Fibroblast of pulmonary artery (primary cell): Measurements from ENCODE around the gene SLC39A11.

Experiments used
- DNase-seq: peaks from one replicate; pipeline ENCODE4 v3.0.0-alpha.2; 2010; ENCODE audit warnings: low read depth
- H3K4me3 ChIP-seq: replicated peaks from 2 replicates; pipeline ENCODE4 v1.5.1; 2011; ENCODE audit warnings: low read depth, mild to moderate bottlenecking, control low read depth, low read length, moderate library complexity
- TF ChIP-seq, protein P1 (sequence below): IDR thresholded peaks from 2 replicates; pipeline ENCODE4 v1.5.1; 2011; ENCODE audit warnings: mild to moderate bottlenecking, control low read depth, low read length, inconsistent platforms; ENCODE audit errors: missing control alignments

The SLC39A11 gene

DNA sequence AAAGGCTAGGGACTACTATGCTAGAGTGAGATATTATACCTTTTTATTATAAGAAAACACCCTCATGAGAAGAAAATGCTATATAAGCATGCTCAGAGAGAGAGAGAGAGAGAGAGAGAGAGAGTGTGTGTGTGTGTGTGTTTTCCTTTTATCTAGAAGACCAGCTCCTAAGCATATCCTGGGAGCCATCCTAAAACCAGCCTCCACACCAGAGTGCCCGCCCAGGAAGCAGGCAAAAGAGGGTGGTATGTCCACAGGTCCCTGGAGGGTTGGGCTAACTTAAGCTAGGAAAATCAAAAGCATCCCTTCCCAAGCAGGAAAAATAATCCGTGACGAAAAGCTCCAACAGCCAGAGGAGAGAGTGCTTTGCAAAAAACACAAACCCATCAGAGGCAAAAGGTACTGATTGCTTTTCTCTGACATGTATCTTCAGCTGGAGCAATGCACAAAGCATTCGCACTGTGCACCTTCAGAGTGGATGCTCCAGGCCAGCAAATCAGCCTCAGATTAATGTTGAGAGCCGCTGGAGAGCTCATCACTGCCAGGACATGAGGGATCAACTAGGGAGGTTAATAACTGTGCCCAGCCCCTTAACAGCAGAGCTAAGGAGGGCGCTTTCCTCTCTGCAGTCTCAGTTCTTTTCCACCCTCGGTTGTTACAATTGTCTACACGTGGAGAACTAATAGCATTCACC lies 125.1 kb downstream of the SLC39A11 start:
- no peak for DNase-seq
- TF ChIP-seq, protein P1, sequence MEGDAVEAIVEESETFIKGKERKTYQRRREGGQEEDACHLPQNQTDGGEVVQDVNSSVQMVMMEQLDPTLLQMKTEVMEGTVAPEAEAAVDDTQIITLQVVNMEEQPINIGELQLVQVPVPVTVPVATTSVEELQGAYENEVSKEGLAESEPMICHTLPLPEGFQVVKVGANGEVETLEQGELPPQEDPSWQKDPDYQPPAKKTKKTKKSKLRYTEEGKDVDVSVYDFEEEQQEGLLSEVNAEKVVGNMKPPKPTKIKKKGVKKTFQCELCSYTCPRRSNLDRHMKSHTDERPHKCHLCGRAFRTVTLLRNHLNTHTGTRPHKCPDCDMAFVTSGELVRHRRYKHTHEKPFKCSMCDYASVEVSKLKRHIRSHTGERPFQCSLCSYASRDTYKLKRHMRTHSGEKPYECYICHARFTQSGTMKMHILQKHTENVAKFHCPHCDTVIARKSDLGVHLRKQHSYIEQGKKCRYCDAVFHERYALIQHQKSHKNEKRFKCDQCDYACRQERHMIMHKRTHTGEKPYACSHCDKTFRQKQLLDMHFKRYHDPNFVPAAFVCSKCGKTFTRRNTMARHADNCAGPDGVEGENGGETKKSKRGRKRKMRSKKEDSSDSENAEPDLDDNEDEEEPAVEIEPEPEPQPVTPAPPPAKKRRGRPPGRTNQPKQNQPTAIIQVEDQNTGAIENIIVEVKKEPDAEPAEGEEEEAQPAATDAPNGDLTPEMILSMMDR, result no peak
- H3K4me3 ChIP-seq, result no peak overlapping the region

DNA sequence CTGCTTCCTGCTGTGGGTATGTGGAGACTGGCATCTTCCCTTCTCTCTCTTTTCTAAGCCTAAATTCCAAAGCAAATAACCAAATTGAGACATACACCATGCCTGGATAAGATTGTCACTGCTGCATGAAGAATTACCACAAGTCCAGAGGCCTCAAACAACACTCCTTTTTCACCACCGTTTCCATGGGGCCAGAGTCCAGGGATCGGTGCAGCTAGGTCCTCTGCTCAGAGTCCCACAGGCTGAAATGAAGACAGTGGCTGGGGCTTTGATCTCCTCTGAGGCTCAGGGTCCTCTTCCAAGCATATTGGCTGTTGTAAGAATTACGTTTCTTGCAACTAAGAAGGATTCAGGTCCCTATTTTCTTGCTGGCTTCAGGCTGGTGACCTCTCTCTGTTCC lies 130.4 kb downstream of the SLC39A11 start:
- H3K4me3 ChIP-seq, result no peak overlapping the region
- TF ChIP-seq, protein P1, result no peak
- DNase-seq, result no peak

DNA sequence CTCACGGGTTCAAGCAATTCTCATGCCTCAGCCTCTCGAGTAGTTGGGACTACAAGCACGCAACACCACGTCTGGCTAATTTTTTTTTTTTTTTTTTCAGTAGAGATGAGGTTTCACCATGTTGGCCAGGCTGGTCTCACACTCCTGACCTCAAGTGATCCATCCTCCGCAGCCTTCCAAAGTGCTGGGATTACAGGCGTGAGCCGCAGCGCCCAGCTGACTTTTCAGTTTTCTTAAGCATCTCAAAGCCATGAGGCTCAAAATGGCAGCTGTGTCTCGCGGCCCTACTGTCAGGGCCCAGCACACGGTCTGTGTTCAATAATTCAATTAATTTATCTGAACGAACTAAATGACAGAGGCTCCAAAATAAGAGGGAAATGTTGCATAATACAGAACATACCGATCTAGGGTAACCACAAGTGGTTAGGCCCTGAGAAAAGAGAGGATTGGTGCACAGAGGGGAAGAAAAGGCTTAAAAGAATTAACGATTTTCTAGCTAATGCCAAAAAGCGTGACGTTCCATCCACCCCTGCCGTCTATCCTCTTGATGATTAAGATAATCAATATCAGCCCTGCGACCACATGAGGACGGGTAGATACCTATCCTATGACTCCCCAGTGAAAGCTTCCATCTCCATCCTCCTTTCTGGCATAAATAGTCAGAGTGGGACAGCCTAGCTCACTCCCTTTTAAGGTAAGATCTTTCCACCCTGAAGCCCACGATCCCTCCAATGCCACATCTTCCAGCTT lies 136.9 kb downstream of the SLC39A11 start:
- DNase-seq, result no peak
- TF ChIP-seq, protein P1, result no peak

DNA sequence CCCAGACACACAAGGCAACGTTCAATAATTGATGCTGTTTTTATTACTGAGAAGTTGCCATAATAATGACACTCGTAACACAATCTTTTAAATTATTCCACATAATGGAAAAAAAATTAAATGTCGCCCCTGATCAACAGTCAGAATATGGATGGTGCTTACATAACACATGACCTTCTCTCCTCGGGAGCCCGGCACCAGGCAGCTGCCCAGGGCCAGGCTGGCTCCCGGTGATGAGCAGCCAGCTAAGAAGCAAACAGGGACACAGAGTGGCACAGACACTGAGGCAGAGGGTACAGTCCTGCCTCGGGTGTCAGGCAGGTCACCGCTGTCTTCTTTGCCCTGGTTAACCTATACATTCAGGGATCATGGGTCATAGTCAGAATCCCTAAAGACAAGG lies 137.9 kb downstream of the SLC39A11 start:
- DNase-seq, result no peak
- TF ChIP-seq, protein P1, result no peak
- no peak overlapping the region for H3K4me3 ChIP-seq

More for the DNA sequence above, 136.9 kb downstream of the SLC39A11 start:
- H3K4me3 ChIP-seq, result no peak overlapping the region

DNA sequence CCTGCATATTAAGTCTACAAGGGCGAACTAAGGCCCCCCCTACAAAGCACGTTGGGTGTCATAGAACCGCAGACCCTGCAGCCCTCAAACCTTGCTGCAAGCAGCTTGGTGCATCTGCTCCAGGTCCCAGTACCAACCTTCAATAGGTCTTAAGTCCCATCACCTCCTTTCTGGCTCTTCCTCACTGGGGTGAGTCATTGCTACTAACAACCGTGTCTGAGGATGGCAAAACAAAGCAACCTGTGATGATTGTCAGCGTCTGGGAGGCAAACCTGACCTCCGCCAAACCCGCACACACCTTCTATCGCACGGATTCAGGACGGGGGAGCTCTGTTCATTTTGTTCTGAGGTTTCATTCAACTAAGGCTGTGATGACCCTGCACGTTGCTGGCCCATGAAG lies 138.9 kb downstream of the SLC39A11 start:
- TF ChIP-seq, protein P1, result no peak
- no peak overlapping the region for H3K4me3 ChIP-seq
- no peak for DNase-seq

DNA sequence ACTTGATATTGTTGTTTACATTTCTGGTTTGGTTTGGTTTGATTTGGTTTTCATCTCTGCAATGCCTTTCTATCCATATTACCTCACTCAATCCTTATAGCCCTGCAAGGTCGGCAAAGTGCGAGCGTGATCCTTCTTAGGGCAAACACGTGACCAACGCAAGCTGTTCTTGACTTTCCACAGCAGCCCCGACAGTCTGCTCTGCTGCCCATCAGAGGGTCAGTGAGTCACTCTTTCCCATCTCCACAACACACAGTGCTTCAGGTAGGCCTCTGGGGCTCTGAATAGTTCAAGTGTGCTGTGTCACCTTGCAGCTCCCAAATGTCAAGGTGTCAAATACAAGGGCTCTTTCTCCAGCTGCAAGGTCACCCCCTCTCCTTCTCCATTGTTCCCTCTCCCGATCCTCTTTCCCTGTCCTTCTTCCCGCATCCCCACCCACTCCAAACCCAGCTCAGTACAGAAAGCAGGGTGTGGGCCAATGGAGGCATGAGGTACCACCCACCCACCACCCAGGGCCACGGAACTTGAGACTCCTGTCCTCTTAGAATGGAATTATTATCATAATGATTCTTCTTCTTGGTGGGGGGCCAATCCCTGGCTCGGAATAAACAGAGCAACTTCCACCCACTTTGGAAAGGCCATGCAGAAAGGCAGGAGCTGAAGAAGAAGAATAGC lies 139.7 kb downstream of the SLC39A11 start:
- no peak for DNase-seq
- no peak overlapping the region for H3K4me3 ChIP-seq
- TF ChIP-seq, protein P1, result no peak
